Esophagus (tissue), 2 donors: Measurements from ENCODE around the gene TMEM131L. TPM values are rescaled to one million over a fixed set of nuclear protein-coding genes. Genes with fewer than 3 reads are reported as not detected.
A peak's percentile ranks its signal among the peaks of the same experiment; 100 is the strongest.

Experiments
- H3K27ac ChIP-seq, 2 donors: one replicate each; pipeline ENCODE4 v1.5.1; 2013; ENCODE audit warnings: low read depth in 2 of 2, mild to moderate bottlenecking in 2 of 2, inconsistent platforms in 1 of 2, low read length in 1 of 2, moderate library complexity in 1 of 2
- H3K27me3 ChIP-seq, 2 donors: one replicate each; pipeline ENCODE4 v1.6.1; 2013; ENCODE audit warnings: low read length in 2 of 2, control low read depth in 1 of 2, mild to moderate bottlenecking in 1 of 2; ENCODE audit not compliant: insufficient read depth in 2 of 2, control insufficient read depth in 1 of 2
- H3K36me3 ChIP-seq, 2 donors: one replicate each; pipeline ENCODE4 v1.6.1; 2013; ENCODE audit warnings: low read length in 1 of 2; ENCODE audit not compliant: control insufficient read depth in 2 of 2, insufficient read depth in 2 of 2
- H3K4me1 ChIP-seq, 2 donors: one replicate each; pipeline ENCODE4 v1.6.1; 2013; ENCODE audit warnings: low read length in 1 of 2; ENCODE audit not compliant: control insufficient read depth in 2 of 2, insufficient read depth in 2 of 2
- H3K4me3 ChIP-seq, 2 donors: one replicate each; pipeline ENCODE4 v1.5.1; 2013; ENCODE audit warnings: low read length in 2 of 2, mild to moderate bottlenecking in 2 of 2, low read depth in 1 of 2, moderate library complexity in 1 of 2
- H3K9me3 ChIP-seq, 2 donors: one replicate each; pipeline ENCODE4 v1.6.1; 2013; ENCODE audit warnings: mild to moderate bottlenecking in 2 of 2, low read depth in 1 of 2, low read length in 1 of 2, moderate library complexity in 1 of 2; ENCODE audit not compliant: control insufficient read depth in 2 of 2, insufficient read depth in 1 of 2
- WGBS, 2 donors: extraction: QIAGEN DNeasy Blood & Tissue Kit; methylation state at CpG; one replicate each; pipeline ENCODE4 v1.1.7; 2013; 5-methylcytosine and 5-hydroxymethylcytosine counted together
- polyA plus RNA-seq, 2 donors: library from polyadenylated mRNA; stranded (reverse); fragments of 200-250 nt; gene quantifications; one replicate each; pipeline ENCODE4 v1.2.3, GENCODE V29; 2013
- donor health status: healthy with polysubstance abuse.
- donor health status: Bipolar disorder and iron deficiency.

TMEM131L gene
- polyA plus RNA-seq, 2 donors: 3.4 to 4.0 TPM

DNA sequence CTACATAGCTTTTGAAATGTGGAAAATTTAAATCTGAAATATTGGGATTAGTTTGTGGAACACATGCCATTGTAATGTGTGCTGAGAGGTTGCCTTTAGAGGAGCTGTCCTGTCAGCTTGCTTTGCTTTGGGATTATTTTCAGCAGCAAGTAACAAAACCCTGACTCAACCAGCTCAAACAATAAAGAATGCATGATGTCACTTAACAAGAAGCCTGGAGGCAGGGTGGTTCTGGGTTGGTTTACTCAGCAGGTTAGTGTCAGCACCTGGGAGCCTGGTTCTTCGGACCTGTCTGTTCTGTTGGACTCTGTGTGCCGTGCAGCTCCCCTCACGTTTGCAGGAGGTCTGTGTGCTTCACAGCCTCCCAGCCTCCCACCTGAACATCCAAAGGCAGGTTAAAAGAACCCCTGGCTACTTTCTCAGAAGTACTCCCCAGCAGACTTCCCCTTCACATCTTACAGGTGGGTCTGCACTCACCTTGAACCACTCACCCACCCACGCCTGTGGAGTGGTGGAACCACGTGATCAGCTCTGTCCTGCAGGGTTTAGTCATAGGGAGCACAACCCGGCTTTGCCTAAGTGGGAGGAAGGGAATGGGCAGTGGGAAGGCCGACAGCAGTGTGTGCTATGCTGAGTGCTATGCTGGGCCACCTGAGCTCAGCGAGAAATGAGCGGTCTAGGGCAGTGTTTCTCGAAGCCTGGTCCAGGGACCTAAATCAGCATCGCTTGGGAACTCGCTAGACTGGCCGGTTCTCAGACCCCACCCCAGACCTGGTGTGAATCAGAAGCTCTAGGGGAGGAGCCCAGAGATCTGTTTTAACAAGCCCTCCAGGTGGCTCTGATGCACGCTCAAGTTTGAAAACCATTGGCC, 20.4 kb downstream of the TMEM131L start:
- no peaks in the 10 kb centered on the region for H3K9me3 ChIP-seq
- no peaks in the 10 kb centered on the region for H3K27me3 ChIP-seq
- WGBS, 2 donors: 45 to 49% methylated on average over 14 of the region's 14 CpGs
- H3K27ac ChIP-seq: peak overlapping the region; percentile 79 to 98
- peaks cover 16 to 17% of the 10 kb centered on the region in 2 donors for H3K4me1 ChIP-seq
- no peaks in the 10 kb centered on the region for H3K36me3 ChIP-seq
- no peak overlapping the region for H3K4me3 ChIP-seq

DNA sequence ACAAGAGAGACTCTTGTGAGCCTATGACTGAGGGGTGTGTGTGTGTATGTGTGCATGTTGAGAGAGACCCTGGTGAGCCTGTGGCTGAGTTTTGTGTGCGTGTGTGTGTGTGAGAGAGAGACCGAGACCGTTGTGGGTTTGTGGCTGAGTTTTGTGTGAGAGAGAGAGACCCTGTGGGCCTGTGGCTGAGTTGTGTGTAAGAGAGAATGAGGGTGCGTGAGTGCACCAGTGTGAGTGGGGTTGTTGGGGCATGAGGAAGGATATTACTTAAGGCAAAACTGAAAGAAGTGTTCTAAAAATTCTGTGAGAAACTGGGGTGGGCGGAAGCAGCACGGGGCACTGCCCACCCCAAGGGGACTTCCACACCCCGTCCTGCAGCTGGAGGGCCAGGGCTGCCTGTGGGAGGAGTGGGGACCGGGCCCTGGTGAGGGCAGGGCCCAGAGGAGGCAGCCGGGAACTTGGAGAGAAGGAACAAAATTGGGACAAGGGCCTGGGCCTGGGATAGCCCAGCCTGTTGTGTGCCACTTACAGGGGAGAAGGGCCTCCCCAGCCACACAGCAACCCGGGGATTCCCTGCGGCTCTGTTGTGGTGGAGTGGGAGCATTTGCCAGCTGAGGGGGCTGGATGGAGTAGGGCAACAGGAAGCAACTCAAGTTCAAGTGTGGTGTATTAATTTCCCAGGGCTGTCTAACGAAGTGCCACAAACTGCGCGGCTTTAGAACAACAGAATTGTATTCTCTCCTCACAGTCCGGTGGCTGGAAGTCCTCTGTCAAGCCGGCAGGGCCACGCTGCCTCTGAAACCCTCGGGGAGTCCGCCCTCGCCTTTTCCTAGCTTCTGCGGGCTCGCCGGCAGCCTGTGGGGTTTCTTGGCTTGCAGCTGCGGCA, 22.1 kb downstream of the TMEM131L start:
- peak overlapping the region; percentile 79 to 98 for H3K27ac ChIP-seq
- H3K9me3 ChIP-seq: no peaks in the 10 kb centered on the region
- no peaks in the 10 kb centered on the region for H3K36me3 ChIP-seq
- no peaks in the 10 kb centered on the region for H3K27me3 ChIP-seq
- peaks cover 16 to 17% of the 10 kb centered on the region in 2 donors for H3K4me1 ChIP-seq
- WGBS, 2 donors: 42 to 54% methylated on average over 24 of the region's 24 CpGs
- H3K4me3 ChIP-seq: no peak overlapping the region

DNA sequence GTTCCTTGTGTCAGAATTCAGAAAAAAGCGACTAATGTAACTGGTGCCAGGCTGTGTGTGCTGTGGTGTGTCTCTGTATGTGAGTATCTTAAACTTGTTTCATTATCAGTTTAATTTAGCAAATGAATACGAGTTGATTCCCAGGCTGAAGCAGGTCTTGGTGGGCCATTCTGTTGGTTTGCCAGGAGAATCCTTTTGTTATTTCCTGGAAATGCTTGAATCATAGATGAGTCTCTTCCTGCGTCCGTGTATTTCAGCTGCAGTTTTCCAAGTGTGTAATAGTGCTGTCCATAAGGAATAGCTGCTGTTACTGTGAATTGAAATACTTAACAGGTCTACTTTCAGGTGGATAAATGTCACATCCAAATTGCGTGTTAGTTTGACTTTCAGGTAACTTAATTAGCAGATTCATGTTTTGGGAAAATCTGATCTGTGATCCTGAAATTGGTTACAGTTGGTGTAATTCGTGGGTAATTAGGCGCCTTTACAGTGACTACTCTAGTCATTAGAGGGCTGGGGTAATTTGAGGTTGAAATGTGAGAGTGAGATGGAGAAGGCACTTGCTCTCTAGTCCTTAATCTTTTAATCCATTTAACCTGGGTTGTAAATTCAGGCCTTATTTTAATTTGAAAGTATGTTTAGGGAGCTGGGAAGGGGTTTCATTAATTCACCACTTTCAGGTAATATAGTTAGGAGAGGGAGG, 23.8 kb downstream of the TMEM131L start:
- Histone ChIP-seq H3K4me1 (peaks cover 16 to 17% of the 10 kb centered on the region in 2 donors), H3K4me3 (no peak overlapping the region), H3K27ac (no peak overlapping the region), H3K27me3 (no peaks in the 10 kb centered on the region), H3K9me3 (no peaks in the 10 kb centered on the region), H3K36me3 (no peaks in the 10 kb centered on the region)
- WGBS, 2 donors: 80 to 81% methylated on average over 7 of the region's 7 CpGs

DNA sequence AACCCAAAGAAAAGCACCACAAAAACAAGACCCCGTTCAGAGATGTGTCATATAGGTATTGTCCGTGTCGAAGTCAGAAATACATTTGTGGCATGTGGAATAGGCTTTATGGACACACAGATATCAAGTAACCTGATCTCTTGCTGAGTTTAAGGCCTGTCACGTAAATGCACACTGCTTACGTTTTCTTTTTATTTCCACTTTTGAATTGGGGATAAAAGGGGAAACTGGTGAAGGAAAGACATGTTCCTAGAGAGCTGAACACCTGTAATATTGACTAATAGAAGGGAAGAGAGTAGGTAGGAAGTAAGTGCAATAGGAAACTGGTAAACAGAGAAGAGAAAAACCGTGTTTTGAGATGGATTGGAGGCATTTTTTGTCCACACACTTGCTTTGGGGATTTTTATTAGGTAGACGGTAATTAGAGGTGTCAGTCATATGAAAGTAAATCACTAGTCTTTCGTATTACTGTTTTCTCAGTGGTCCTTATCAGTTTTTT, 24.9 kb downstream of the TMEM131L start:
- 78 to 89% methylated on average over 8 of the region's 8 CpGs for WGBS, 2 donors
- H3K27me3 ChIP-seq: no peaks in the 10 kb centered on the region
- H3K4me3 ChIP-seq: no peak overlapping the region
- H3K36me3 ChIP-seq: no peaks in the 10 kb centered on the region
- H3K27ac ChIP-seq: no peak overlapping the region
- H3K9me3 ChIP-seq: no peaks in the 10 kb centered on the region
- H3K4me1 ChIP-seq: peaks cover 16 to 17% of the 10 kb centered on the region in 2 donors

DNA sequence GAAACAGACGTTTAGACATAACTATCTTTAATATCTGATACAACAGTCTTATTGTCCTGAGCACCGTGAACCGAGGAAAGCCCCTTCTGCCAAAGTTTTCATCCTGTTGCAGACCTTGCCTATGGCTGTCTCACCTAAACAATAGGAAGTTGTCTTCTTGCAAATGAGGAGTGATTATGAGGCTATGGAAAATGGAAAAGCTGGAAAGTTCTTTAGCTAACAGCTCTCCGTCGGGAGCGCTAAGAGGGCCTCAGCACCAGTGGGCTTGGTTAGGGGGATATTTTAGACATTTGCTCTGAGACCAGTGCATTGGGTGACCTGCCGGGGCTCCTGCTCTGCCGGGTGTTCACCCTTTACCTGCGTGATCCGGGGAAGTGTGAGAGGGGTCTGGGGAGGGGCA, 28.4 kb downstream of the TMEM131L start:
- peaks cover 3 to 5% of the 10 kb centered on the region in 2 donors for H3K4me1 ChIP-seq
- no peaks in the 10 kb centered on the region for H3K27me3 ChIP-seq
- WGBS, 2 donors: 88 to 91% methylated on average over 10 of the region's 10 CpGs
- H3K36me3 ChIP-seq: no peaks in the 10 kb centered on the region
- H3K9me3 ChIP-seq: no peaks in the 10 kb centered on the region
- H3K4me3 ChIP-seq: no peak overlapping the region
- H3K27ac ChIP-seq: no peak overlapping the region

DNA sequence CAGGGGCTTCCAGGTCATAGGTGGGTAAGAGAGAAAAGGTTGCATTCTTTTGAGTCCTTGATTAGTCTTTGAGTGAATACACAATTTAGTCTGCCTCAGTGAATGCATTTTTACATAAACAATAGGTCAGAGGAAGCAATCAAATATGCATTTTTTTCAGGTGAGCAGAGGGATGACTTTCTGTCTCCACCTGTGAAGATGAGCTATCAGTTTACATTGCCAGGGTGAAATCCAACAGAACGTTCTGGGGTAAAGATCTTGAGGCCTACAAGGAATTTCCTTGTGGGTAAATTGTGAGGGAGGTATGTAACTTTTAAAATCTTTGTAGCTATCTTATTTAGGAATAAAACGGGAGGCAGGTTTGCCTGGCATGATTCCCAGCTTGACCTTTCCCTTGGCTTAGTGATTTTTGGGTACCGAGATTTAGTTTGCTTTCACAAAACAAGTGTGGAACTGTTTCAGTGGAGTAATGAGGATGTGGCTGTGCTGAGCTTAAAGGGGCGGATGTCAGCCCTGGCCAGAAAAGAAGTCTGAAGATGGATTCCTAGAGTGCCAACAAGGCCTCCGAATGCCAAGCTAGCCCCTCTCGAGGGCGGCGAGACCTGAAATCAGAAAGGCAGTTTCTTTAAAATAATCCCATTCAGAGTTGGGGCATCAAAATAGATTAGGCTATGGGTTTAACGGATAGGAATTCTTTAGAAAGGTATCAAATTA, 29.5 kb downstream of the TMEM131L start:
- no peaks in the 10 kb centered on the region for H3K36me3 ChIP-seq
- H3K27ac ChIP-seq: no peak overlapping the region
- WGBS, 2 donors: 80 to 84% methylated on average over 9 of the region's 9 CpGs
- H3K27me3 ChIP-seq: no peaks in the 10 kb centered on the region
- H3K9me3 ChIP-seq: no peaks in the 10 kb centered on the region
- H3K4me1 ChIP-seq: peaks cover 3 to 5% of the 10 kb centered on the region in 2 donors
- no peak overlapping the region for H3K4me3 ChIP-seq

DNA sequence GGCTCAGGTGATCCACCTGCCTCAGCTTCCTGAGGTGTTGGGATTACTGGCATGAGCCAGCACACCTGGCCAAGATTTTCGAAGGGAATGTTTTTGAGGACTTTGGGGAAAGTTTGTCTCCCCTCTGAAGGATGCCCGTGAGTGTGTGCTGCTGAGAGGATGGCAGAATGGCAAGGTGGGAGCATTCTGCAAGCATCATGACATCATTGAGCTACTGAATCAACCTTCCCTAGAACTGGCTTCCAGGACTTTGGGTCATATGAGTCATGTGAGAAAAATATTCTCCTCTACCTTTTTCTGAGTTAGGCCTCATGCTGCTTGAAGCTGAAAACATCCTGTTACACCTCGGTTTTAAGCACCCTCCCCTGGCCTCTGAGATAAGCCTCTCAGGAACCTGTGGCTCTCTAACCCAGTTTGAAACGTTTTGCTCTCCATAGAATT, 31.0 kb downstream of the TMEM131L start:
- Histone ChIP-seq H3K27me3 (no peaks in the 10 kb centered on the region), H3K9me3 (no peaks in the 10 kb centered on the region), H3K27ac (peak overlapping the region in 1 of 2 donors; percentile 24), H3K4me3 (no peak overlapping the region), H3K36me3 (no peaks in the 10 kb centered on the region), H3K4me1 (peaks cover 3 to 5% of the 10 kb centered on the region in 2 donors)
- 48 to 53% methylated on average over 4 of the region's 4 CpGs for WGBS, 2 donors

DNA sequence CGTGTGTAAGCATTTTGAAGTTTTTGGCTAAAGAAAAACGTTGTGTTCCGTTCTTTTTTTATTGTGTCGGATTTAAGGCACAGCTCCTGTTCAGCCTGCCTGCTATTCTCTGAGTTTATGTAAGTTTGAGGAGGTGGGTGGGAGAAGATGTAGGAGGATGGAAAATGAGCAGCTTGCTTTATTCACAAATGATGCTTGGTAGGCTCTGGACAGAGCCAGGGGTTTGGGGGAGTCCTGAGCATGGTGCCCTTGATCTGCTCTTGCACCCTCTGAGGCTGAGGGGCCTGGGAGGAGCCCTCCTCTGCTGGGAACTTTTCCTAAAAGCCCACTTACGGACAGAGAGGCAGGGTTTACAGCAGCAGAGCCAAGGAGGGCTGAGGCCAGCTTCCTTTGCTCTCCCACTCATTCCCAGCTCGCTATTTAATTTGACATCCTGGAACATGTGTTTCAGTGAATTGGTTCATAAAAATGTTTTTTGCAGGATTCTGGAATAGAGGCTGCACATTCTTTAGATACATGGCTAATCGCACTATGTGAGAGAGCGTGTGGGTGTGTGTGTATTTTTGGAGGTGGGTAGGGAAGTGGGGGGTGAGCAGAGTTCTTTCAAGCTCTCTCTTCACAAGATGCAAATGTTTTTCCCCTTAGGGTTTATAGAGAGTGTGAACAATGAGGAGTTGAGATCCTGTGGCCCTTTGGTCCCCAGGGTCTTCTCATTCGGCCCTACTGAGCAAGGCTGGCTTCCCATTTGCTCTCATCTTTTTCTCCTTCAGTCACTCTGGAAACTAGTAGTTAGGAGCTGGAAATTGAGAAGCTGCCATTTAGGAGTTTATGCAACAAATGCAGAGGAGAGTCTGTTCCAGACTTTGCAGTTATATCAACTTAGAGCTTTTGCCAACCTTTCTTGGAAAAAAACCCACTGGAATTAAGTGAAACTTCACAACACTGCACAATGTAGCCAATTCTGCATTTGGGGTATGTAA, 32.1 kb downstream of the TMEM131L start:
- WGBS, 2 donors: 49 to 56% methylated on average over 9 of the region's 9 CpGs
- Histone ChIP-seq H3K4me3 (no peak overlapping the region), H3K4me1 (peaks cover 3 to 5% of the 10 kb centered on the region in 2 donors), H3K9me3 (no peaks in the 10 kb centered on the region), H3K36me3 (no peaks in the 10 kb centered on the region), H3K27me3 (no peaks in the 10 kb centered on the region), H3K27ac (peak overlapping the region; percentile 52 to 64)
